ENCODE measurements around the gene LACTBL1.
"Not testable (repeated sequence)": the region's sequence is repeated elsewhere in the genome, so short reads cannot be mapped to it uniquely, and the experiment has no call there.

LACTBL1 gene, protein sequence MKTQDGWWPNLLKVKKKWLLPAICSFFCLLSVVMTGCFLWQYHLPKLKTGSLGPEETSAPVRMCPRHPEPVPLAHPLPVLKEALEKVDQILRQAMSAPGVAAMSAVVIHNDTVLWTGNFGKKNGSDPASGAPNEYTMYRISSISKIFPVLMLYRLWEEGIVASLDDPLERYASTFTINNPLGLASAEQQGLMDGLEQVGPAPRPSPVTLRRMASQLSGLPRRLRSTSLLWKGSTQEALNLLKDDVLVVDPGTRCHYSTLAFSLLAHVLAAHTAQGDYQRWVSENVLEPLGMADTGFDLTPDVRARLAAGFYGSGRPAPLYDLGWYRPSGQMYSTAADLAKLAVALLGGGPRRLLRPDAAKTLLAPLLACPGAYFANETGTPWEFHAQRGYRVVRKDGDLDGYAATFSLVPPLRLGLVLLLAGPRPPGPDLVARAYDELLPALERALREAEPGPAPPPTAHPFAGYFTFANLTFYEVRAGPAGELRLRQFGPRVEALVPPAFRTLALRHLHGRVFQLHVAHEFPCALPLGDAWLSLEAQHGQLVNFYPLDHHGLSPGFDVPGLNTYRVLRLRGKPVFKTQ

DNA sequence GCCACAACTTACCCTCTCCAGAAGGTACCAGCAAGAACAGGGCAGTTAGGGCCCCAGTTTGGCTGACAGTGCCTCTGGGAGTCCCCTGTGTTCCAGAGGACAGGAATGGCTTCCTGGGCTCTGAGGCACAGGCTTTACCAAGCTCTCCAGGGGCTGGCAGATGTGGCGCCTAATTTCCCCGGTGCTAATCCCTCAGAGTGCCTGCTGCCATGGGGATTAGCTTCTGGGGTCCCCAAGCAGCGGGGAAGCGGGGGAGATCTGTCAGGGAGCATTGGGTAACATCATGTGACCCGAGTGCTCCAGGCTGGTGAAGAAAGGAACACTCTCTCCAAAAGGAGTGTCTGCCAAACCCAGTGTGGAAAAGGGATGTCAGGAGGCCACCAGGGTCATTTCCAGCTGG is at the start of gene LACTBL1:
Gene LACTBL1 (minus strand): TSS at position 107 of the 400 bp plus-strand sequence. CDS start 550 bp downstream, outside the sequence.
- no peak for DNase-seq (ENCODE audit: low read depth, low spot score)

DNA sequence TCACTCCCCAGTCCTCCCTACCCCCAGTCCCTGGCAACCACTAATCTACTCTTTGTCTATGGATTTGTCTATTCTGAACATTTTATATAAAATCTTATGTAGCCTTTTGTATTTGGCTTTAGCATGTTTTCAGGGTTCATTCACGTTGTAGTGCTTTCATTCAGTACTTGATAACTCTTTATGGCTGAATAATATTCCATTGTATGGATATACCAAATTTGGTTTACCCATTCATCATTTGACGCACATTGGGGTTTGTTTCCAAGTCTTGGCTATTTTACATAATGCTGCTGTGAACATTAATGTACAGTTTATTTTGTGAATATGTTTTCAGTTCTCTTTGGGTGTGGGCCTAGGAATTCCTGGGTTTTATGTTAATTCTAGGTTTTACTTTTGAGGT is 49.2 kb upstream of the LACTBL1 start:
- DNase-seq (ENCODE audit: low read depth, low spot score), result no peak

DNA sequence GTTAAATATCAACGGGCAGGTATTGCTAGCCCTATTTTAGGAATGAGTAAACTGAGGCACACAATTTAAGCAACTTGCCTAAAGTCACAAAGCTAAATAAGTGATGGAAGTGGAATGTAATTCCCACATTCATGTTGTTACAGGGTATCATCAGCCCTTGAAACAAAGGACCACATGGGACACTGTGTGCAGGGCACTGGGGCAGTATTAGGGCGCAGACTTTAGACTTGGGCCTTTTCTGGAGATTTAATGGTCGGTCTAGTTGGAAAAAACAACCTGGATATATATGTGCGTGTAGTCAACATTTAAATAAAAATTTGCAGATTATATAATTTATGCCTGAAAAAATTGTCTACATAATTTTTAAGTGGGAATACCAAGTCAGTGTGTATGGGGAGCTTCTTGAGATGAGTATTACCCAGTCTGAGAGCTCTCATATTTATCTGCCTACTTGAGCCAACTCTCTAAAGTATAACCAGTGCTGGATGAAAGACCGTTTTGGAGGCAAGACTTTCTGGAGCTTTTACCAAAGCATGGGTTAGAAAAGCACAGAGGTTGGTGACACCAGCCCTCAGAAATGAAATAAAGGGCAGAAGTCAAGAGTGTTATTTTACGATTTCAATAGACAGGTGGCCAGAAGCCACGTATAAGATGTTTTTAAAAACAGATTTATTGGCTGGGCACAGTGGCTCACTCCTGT is 48.2 kb upstream of the LACTBL1 start:
- no peak for DNase-seq (ENCODE audit: low read depth, low spot score)

DNA sequence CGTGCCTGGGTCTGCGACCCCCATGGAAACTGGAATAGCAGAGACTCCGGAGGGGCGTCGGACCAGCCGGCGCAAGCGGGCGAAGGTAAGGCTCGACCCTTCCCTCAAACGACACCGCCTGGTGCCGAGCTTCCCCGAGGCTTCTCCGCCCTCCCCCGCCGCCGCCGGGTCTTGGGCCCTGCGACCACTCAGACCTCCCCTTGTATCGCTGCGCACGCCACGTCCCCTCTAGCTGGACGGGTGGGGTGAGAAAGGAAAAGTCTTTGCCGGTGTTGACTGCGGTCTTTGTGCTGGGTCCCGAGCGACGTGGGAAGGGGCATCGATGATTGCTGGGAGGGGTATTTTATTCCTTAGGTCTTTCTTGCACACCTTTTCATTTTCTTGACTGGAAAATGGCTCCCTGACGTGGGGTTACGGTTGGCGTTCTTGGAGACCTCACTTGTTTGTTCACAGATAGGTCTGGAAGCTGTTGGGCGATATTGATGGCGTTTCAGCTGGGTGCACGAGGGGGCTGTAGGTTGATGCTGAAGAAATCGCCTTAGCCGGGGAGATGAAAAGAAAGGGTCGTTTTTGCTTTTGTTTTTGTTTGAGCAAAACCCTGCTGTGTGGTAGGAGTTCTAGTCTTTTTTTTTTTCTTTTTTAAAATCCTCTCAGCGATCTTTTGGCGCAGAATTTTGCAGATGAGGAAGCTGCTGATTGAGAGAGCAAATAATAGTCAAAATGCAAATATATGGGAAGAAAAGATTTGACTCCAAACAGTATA is 47.4 kb upstream of the LACTBL1 start:
- DNase-seq (ENCODE audit: low read depth, low spot score), result no peak

DNA sequence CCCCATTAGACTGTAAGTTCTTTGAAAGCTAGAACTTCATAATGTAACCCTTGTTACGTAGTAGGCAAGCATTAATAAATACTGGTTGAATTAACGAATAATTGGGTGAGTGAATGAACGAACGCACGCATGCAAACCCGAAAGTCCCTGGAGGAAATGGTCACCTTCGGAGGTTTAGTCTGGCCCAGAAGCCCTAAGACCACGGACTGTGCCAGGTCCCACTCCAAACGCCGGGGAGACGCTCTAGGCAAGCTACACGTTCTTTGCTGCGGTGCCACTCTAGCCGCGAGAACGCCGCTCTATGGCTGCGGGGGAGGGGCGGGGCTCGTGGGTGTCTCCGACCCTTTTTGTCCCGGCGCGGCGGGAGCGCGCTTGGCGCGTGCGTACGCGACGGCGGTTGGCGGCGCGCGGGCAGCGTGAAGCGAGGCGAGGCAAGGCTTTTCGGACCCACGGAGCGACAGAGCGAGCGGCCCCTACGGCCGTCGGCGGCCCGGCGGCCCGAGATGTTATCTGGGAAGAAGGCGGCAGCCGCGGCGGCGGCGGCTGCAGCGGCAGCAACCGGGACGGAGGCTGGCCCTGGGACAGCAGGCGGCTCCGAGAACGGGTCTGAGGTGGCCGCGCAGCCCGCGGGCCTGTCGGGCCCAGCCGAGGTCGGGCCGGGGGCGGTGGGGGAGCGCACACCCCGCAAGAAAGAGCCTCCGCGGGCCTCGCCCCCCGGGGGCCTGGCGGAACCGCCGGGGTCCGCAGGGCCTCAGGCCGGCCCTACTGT is 46.6 kb upstream of the LACTBL1 start, which contains the start of gene KDM1A:
Gene KDM1A (plus strand): TSS at position 375 of the 769 bp plus-strand sequence. CDS start 129 bp downstream, at position 504.
- DNase-seq (ENCODE audit: low read depth, low spot score), result peak; percentile 91

DNA sequence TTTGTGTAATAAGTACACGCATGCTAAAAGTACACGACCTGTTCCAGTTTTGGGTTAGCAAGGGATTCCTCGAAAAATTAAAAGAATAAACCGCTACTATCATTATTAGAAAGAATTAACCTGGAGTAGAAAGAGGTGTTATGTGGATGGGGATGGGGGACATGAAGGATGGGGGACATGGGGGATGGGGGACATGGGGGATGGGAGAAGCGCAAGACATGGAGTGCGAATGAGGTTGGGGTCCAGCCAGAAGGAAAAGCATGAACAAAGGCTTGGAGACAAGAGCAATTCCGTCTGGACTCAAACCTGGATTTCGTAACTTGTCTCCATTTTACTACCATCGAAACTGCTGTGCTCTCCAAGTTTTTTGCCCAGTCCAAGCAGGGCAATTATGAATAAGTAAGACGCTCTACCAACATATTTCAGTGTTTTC is 46.0 kb upstream of the LACTBL1 start:
- DNase-seq (ENCODE audit: low read depth, low spot score), result no peak

DNA sequence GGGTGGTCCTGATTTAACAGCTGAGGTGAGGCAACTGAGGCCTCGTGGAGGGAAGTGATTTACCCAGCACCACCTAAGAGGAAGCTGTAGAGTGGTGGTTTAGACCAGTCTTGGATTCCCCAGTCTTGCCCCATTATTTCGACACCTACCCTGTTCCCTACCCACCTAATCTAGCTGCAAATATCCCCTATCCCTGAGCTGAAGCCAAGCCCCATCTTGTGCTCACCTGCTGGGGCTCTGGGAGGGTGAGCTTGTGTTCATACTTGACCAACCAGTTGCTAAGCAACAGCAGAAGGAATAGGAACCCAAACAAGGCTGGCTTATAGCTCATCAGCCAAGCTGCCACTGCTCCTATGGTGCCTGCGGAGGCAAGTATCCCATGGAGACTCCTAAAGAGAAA is 41.0 kb upstream of the LACTBL1 start:
- no peak for DNase-seq (ENCODE audit: low read depth, low spot score)

DNA sequence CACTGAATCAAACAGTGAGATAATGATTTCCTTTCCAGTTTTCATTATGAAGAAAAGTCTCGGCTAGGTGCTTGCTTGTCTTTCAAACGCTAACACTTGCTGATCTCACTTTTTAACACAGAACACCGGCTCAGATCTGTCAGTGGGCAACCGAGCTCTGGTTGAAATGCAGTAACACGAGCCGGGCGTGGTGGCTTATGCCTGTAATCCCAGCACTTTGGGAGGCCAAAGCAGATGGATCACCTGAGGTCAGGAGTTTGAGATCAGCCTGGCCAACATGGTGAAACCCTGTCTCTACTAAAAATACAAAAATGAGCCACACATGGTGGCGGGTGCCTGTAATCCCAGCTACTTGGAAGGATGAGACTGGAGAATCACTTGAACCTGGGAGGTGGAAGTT is 37.4 kb upstream of the LACTBL1 start:
- DNase-seq (ENCODE audit: low read depth, low spot score), result not testable (repeated sequence)

DNA sequence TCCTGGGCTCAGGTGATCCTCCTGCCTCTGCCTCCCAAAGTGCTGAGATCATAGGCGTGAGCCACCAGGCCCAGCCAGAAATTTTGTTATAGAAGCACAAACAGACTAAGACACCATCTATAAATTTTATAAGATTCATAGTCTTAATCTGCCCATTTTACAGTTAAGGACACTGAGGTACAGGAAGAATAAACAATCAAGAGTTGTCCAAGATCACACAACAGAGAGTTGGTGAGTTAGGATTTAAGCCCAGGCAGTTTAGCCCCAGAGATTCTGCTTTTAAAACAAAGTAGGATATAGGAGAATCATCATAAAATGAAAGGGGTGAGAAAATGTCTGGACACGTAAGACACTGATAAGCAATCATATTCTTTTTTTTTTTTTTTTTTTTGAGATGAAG is 36.2 kb upstream of the LACTBL1 start:
- no peak for DNase-seq (ENCODE audit: low read depth, low spot score)

DNA sequence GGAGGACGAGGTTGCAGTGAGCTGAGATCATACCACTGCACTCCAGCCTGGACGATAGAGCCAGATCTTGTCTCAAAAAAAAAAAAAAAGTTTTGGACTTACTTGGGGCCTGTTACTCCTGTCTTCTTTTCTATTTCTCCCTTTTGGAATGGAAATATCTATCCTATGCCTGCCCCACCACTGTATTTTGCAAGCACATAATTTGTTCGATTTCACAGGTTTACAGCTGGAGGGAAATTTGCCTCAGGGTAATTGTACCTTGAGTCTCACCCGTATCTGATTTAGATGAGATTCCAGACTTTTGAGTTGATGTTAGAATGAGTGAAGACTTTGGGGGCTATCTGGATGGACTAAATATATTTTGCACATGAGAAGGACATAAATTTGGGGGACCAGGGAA is 34.4 kb upstream of the LACTBL1 start:
- no peak for DNase-seq (ENCODE audit: low read depth, low spot score)

DNA sequence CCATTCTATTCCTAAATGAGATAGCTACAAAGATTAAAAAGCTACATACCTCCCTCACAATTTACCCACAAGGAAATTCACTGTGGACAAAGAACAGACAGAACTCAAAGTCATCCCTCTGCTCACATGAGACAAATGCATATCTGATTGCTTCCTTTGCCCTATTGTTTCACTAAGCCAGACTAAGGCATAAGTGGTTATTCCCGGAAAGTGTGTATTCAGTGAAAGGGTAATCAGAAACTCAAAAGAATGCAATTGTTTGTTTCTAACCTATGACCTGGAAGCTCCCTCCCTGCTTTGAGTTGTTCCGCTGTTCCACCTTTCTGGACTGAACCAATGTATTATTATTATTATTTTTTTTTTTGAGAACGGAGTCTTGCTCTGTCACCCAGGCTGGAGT is 32.1 kb upstream of the LACTBL1 start:
- DNase-seq (ENCODE audit: low read depth, low spot score), result not testable (repeated sequence)

DNA sequence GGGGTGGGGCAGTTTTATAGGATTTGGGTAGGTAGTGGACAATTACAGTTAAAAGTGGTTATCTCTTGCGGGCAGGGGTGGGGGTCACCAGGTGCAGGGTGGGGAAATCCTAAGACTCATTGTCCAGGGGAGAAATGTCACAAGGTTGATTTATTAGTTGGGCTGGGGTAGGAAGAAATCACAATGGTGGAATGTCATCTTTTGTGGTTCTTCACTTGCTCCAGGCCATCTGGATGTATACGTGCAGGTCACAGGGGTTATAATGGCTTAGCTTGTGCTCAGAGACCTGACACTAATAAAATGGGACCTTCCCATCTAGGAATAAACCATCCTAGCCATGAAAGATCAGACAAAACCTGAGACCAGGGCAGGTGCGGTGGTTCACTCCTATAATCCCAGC is 31.4 kb upstream of the LACTBL1 start:
- no peak for DNase-seq (ENCODE audit: low read depth, low spot score)

DNA sequence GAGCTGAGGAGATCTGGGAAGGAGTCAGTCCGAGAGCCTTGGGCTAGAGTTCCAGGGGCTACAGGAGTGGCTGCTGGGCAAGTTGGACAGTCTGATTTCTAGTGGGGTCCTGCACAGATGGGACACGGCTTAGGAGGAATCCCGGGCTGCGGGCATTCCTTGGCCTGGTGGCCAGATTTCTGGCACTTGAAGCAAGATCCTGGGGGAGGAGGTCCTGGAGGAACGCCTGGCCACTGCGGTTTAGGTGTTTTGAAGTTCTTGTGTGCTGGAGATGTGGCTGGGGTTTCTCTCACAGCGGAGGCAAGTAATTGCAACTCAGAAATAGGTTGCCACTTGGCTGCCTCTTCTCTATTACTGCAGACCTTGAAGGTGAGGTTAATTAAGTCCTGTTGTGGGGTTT is 29.6 kb upstream of the LACTBL1 start:
- not testable (repeated sequence) for DNase-seq (ENCODE audit: low read depth, low spot score)

DNA sequence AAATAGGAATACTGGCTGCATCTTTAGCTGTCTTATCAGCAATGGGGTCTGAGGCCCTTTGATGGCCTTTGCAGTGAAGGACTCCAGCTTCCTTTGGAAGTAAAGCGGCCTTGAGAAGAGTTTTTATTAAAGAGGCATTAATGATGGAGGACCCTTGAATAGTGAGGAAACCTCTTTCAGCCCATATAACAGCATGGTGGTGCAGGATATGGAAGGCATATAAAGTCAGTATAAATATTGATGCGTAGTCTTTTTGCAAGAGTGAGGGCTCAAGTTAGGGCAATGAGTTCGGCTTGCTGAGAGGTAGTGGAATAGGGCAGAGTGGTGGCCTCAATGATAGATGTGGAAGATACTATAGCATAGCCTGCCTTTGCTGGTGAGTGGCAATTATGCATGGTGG is 27.5 kb upstream of the LACTBL1 start:
- DNase-seq (ENCODE audit: low read depth, low spot score), result not testable (repeated sequence)

DNA sequence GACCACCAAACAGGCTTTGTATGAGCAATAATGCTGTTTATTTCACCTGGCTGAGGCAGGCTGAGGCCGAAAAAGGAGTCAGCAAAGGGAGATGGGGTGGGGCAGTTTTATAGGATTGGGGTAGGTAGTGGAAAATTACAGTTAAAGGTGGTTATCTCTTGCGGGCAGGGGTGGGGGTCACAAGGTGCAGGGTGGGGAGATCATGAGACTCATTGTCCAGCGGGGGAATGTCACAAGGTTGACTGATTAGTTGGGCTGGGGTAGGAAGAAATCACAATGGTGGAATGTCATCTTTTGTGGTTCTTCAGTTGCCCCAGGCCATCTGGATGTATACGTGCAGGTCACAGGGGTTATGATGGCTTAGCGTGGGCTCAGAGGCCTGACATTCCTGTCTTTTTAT is 24.9 kb upstream of the LACTBL1 start:
- DNase-seq (ENCODE audit: low read depth, low spot score), result not testable (repeated sequence)

DNA sequence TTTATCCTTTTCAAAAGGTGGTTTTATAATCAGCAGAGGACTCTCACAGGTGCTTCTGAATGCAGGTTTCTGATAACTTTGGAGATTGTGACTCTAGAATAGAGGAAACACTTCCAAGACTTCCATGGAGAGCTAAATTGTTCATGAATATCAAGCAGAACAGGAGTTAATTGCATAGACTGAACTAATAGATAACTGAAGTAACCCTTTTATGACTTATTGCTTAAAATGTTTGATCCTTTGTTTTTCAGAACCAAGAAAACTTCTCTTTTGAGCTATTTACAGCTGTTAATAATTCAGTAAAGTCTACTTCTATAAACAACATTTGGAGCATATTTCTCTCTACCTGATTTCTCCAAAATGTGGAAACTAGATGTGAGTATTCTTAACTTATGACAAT is 23.1 kb upstream of the LACTBL1 start:
- DNase-seq (ENCODE audit: low read depth, low spot score), result no peak

DNA sequence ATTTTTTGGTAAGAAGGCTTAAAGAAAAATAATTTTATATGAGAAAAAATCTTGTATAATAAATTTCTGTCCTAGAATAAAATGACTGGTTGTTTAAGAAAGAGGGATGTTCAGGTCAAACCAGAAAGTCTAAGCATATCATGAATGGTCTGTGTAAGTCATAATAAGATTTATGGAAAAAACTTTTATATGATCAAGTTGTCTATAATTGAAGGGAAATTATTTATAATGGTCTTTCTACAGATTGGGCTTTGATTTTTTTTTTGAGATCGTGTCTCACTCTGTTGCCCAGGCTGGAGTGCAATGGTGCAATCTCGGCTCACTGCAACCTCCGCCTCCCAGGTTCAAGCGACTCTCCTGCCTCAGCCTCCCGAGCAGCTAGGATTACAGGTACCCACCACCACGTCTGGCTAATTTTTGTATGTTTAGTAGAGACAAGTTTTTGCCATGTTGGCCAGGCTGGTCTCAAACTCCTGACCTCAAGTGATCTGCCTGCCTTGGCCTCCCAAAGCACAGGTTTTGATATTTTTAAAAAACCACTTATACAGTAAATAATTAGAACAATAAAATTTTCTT is 20.6 kb upstream of the LACTBL1 start:
- not testable (repeated sequence) for DNase-seq (ENCODE audit: low read depth, low spot score)

DNA sequence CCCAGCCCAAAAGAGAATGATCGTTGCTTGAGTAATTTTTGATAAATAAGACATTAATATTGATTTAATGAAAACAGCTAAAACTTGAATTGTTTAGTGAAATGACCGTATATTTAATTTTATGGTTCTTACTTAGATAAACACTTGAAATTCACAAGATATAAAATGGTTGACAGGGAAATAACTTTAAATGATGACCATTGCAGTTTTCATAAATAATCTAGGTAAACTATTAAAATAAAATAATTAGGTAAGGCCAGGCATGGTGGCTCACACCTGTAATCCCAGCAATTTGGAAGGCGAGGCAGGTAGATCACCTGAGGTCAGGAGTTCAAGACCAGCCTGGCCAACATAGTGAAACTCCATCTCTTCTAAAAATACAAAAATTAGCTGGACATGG is 19.7 kb upstream of the LACTBL1 start:
- DNase-seq (ENCODE audit: low read depth, low spot score), result not testable (repeated sequence)

DNA sequence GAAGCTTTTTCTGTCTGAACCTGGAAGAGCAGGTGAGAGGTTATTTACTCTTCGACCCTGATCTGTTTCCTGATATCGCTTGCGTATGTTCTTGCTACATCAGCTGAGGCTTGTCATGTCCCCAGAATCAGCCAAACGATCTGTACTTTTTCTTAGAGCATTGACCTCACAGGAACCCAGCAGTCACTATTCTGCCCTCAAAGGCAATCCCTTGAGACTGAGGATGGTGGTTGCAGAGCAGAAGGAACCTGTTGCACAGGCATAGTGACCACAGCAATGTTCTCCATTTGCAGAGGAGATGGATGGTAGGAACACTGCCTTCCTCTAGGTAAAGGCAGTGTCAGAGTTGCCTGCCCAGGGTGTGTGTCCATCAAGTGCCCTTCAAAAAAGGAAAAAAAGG is 11.3 kb upstream of the LACTBL1 start:
- DNase-seq (ENCODE audit: low read depth, low spot score), result no peak

DNA sequence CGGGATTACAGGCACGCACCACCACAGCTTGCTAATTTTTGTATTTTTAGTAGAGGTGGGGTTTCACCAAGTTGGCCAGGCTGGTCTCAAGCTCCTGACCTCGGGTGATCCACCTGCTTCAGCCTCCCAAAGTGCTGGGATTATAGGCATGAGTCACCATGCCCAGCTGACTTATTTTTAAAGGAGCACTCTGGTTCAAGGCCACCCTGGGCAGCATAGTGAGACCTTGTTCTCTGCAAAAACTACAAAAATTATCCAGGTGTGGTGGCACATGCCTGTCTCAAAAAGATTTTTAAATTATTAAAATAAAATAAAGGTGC is 7.8 kb upstream of the LACTBL1 start:
- not testable (repeated sequence) for DNase-seq (ENCODE audit: low read depth, low spot score)

DNA sequence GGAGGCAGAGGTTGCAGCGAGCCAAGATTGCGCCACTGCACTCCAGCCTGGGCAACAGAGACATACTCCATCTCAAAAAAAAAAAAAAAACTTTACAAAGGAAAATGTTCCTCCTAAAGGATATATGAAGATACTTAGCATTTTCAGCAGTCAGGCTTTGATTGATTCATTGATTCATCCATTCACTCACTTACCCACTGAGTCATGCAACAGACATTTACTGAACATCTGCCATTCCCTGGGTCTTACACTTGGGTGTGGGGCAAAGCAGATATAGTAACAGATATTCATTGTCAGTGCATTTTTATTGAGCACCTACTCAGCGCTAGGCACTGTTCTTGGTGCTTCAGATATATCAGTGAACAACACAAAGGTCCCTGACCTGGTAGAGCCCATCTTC is 5.6 kb upstream of the LACTBL1 start:
- no peak for DNase-seq (ENCODE audit: low read depth, low spot score)
